Measurements from ENCODE around the gene ZCCHC17.

ZCCHC17 gene

GRCh38 chr1:31412205-31412604, 115.4 kb downstream of the ZCCHC17 start:
- Histone ChIP-seq H3K27me3 (ENCODE audit: insufficient read depth, low read length) (peaks cover 12% of the 10 kb centered on the region), H3K36me3 (ENCODE audit: insufficient read depth, low read length) (no peaks in the 10 kb centered on the region), H3K9me3 (ENCODE audit: insufficient read depth, low read depth, low read length) (no peaks in the 10 kb centered on the region), H3K27ac (ENCODE audit: low read depth, low read length) (no peak overlapping the region), H3K9ac (ENCODE audit: low read depth, low read length) (no peak overlapping the region), H3K4me3 (ENCODE audit: low read length) (no peak overlapping the region; the same call in 1 of the 2 replicates), H3K4me1 (ENCODE audit: insufficient read depth, low read length) (peaks cover 20% of the 10 kb centered on the region; the same call in 1 of the 2 replicates)
- 69% methylated on average over 2 of the region's 2 CpGs for WGBS

- WGBS, result 3% methylated on average over 63 of the region's 63 CpGs
- Histone ChIP-seq H3K27me3 (ENCODE audit: insufficient read depth, low read length) (peaks cover 12% of the 10 kb centered on the region), H3K9me3 (ENCODE audit: insufficient read depth, low read depth, low read length) (no peaks in the 10 kb centered on the region), H3K9ac (ENCODE audit: low read depth, low read length) (peak within 1 kb of the TSS; percentile 78), H3K4me3 (ENCODE audit: low read length) (peak within 1 kb of the TSS; percentile 78), H3K36me3 (ENCODE audit: insufficient read depth, low read length) (no peaks in the 10 kb centered on the region), H3K27ac (ENCODE audit: low read depth, low read length) (peak within 1 kb of the TSS; percentile 15; the same call in 1 of the 2 replicates), H3K4me1 (ENCODE audit: insufficient read depth, low read length) (peaks cover 21% of the 10 kb centered on the region; the same call in 1 of the 2 replicates)
Measured at GRCh38 chr1:31412732-31413404, 116.0 kb downstream of the ZCCHC17 start, which contains the start of gene SERINC2. Gene SERINC2 (plus strand): TSS chr1:31413213. CDS start chr1:31413266, 53 bp downstream.

- H3K27ac ChIP-seq (ENCODE audit: low read depth, low read length), result no peak overlapping the region; the same call in 1 of the 2 replicates
- peak overlapping the region; percentile 78 for H3K9ac ChIP-seq (ENCODE audit: low read depth, low read length)
- under 1% methylated on average over 54 of the region's 54 CpGs for WGBS
- H3K9me3 ChIP-seq (ENCODE audit: insufficient read depth, low read depth, low read length), result no peaks in the 10 kb centered on the region
- peak overlapping the region; percentile 78 for H3K4me3 ChIP-seq (ENCODE audit: low read length)
- H3K27me3 ChIP-seq (ENCODE audit: insufficient read depth, low read length), result peaks cover 12% of the 10 kb centered on the region
- peaks cover 21% of the 10 kb centered on the region; the same call in 1 of the 2 replicates for H3K4me1 ChIP-seq (ENCODE audit: insufficient read depth, low read length)
- H3K36me3 ChIP-seq (ENCODE audit: insufficient read depth, low read length), result no peaks in the 10 kb centered on the region
Measured at GRCh38 chr1:31413405-31414001, 116.7 kb downstream of the ZCCHC17 start.

Data from HUES64 (cell line).